ENCODE data around the gene HDDC2. TPM values are rescaled to one million over a fixed set of nuclear protein-coding genes. Genes with fewer than 3 reads are reported as not detected.
A peak's percentile ranks its signal among the peaks of the same experiment; 100 is the strongest.

The HDDC2 gene
- total and polyA plus RNA-seq, 12 donors, result 70.9 to 107 (median 103) TPM

- 97% methylated on average over 3 of the region's 3 CpGs for WGBS, 2 donors
- intact Hi-C loops (cut with DNase I), result no loop called here
- ATAC-seq, result no peak
Observed at GRCh38 chr6:125254321-125254720, 47.4 kb downstream of the HDDC2 start.

GRCh38 chr6:125253881-125254280 is 47.9 kb downstream of the HDDC2 start:
- ATAC-seq (no peak), DNase-seq (no peak)
- no peak overlapping the region for H3K27ac ChIP-seq
- WGBS, 2 donors, result 98 to 99% methylated on average over 2 of the region's 2 CpGs
- intact Hi-C loops (cut with DNase I), result no loop called here
- TF ChIP-seq CTCF (IDR thresholded peaks at IDR 0.05), result no peak
- H3K4me1 ChIP-seq, result peaks cover 0 to 8% (median 0%) of the 10 kb centered on the region in 9 donors
- peaks cover 0 to 6% (median 0%) of the 10 kb centered on the region in 9 donors for H3K36me3 ChIP-seq
- no peak overlapping the region for H3K4me3 ChIP-seq
- no peaks in the 10 kb centered on the region for H3K27me3 ChIP-seq
- H3K9me3 ChIP-seq, result no peaks in the 10 kb centered on the region

More at GRCh38 chr6:125254321-125254720, 47.4 kb downstream of the HDDC2 start:
- no peaks in the 10 kb centered on the region for H3K27me3 ChIP-seq
- no peak overlapping the region for H3K27ac ChIP-seq
- no peak for DNase-seq
- H3K4me1 ChIP-seq, result peaks cover 0 to 8% (median 0%) of the 10 kb centered on the region in 9 donors
- H3K9me3 ChIP-seq, result no peaks in the 10 kb centered on the region
- peaks cover 0 to 8% (median 0%) of the 10 kb centered on the region in 9 donors for H3K36me3 ChIP-seq
- no peak for TF ChIP-seq CTCF (IDR thresholded peaks at IDR 0.05)
- no peak overlapping the region for H3K4me3 ChIP-seq

GRCh38 chr6:125252891-125253290 is 48.9 kb downstream of the HDDC2 start:
- H3K4me1 ChIP-seq, result peaks cover 0 to 8% (median 0%) of the 10 kb centered on the region in 9 donors
- intact Hi-C loops (cut with DNase I), result no loop called here
- TF ChIP-seq CTCF (IDR thresholded peaks at IDR 0.05), result no peak
- ATAC-seq (no peak), DNase-seq (no peak)
- H3K36me3 ChIP-seq, result peaks cover 0 to 5% (median 0%) of the 10 kb centered on the region in 9 donors
- no peak overlapping the region for H3K27ac ChIP-seq
- H3K9me3 ChIP-seq, result no peaks in the 10 kb centered on the region
- WGBS, 2 donors, result 94 to 95% methylated on average over 1 of the region's 1 CpG
- no peaks in the 10 kb centered on the region for H3K27me3 ChIP-seq
- H3K4me3 ChIP-seq, result no peak overlapping the region

GRCh38 chr6:125251516-125252220 is 50.1 kb downstream of the HDDC2 start:
- 44 to 59% methylated on average over 6 of the region's 6 CpGs for WGBS, 2 donors
- Histone ChIP-seq H3K9me3 (no peaks in the 10 kb centered on the region), H3K36me3 (peaks cover 0 to 5% (median 0%) of the 10 kb centered on the region in 9 donors), H3K27me3 (no peaks in the 10 kb centered on the region), H3K4me3 (no peak overlapping the region), H3K27ac (peak overlapping the region in 1 of 10 donors; percentile 15), H3K4me1 (peaks cover 0 to 11% (median 0%) of the 10 kb centered on the region in 9 donors)
- intact Hi-C loops (cut with DNase I), result no loop called here
- no peak for TF ChIP-seq CTCF (IDR thresholded peaks at IDR 0.05)
- peak in 2 of 8 donors; percentile 29 to 35 for ATAC-seq
- no peak for DNase-seq
